SK-N-SH treated with all-trans-retinoic acid at 6 μM for 48 hours (cell line): ENCODE measurements around the gene TP53BP2.

ENCODE experiments used
- SNAI2 ChIP-seq: fragments of 250-450 bp; sonication (Bioruptor Pico); IDR thresholded peaks from 2 replicates; pipeline ENCODE4 v1.5.0; 2020; ENCODE audit warnings: mild to moderate bottlenecking, moderate library complexity
- TSHZ2 ChIP-seq: fragments of 250-450 bp; sonication (Bioruptor Pico); IDR thresholded peaks from 2 replicates; pipeline ENCODE4 v1.5.0; 2020; ENCODE audit warnings: mild to moderate bottlenecking, moderate library complexity
- ZFP3 ChIP-seq: fragments of 250-450 bp; sonication (Bioruptor Pico); IDR thresholded peaks from 2 replicates; pipeline ENCODE4 v1.5.0; 2020; ENCODE audit warnings: mild to moderate bottlenecking, moderate library complexity

- no peak for TF ChIP-seq SNAI2 (CRISPR knock-in tag)
- no peak for TF ChIP-seq TSHZ2 (CRISPR knock-in tag)
- TF ChIP-seq ZFP3 = no peak
Measured at GRCh38 chr1:223837206-223837605, 8.5 kb downstream of the TP53BP2 start.
